Adipose tissue (tissue), 3 donors: ENCODE data around the gene DCAF7. TPM values are rescaled to one million over a fixed set of nuclear protein-coding genes. Genes with fewer than 3 reads are reported as not detected.

Experiments
- H3K27ac ChIP-seq: one replicate; pipeline ENCODE4 v1.5.1; 2013; ENCODE audit warnings: low read depth, low read length
- WGBS, 3 donors: extraction: QIAGEN DNeasy Blood & Tissue Kit; methylation state at CpG; one replicate each; pipeline ENCODE4 v1.1.7; 2013; 5-methylcytosine and 5-hydroxymethylcytosine counted together
- polyA plus RNA-seq, 3 donors: library from polyadenylated mRNA; stranded (reverse); fragments of 200-250 nt; gene quantifications; one replicate each; pipeline ENCODE4 v1.2.3, GENCODE V29; 2013
- donor health status: healthy with polysubstance abuse.
- donor health status: Bipolar disorder and iron deficiency.
- donor health status: healthy.

The DCAF7 gene
- polyA plus RNA-seq, 3 donors = 12.9 to 21.1 (median 18.2) TPM

GRCh38 chr17:63609816-63610573 is 59.7 kb downstream of the DCAF7 start:
- no peak overlapping the region for H3K27ac ChIP-seq
- WGBS, 3 donors = 80 to 90% (median 82%) methylated on average over 6 of the region's 6 CpGs

- 93 to 96% (median 94%) methylated on average over 10 of the region's 10 CpGs for WGBS, 3 donors
- no peak overlapping the region for H3K27ac ChIP-seq
These were observed 60.6 kb downstream of the DCAF7 start for GRCh38 chr17:63610854-63611253.

GRCh38 chr17:63611354-63611753 is 61.1 kb downstream of the DCAF7 start:
- no peak overlapping the region for H3K27ac ChIP-seq
- 74 to 94% (median 85%) methylated on average over 3 of the region's 3 CpGs for WGBS, 3 donors

GRCh38 chr17:63613663-63614062 is 63.4 kb downstream of the DCAF7 start:
- 89 to 92% (median 89%) methylated on average over 2 of the region's 2 CpGs for WGBS, 3 donors
- no peak overlapping the region for H3K27ac ChIP-seq

- no peak overlapping the region for H3K27ac ChIP-seq
- 8 to 9% (median 9%) methylated on average over 10 of the region's 10 CpGs for WGBS, 3 donors
These were observed 71.0 kb downstream of the DCAF7 start for GRCh38 chr17:63621229-63621683.

- peak within 1 kb of the TSS; percentile 77 for H3K27ac ChIP-seq
- WGBS, 3 donors = 0 to 1% (median 1%) methylated on average over 69 to 75 of the region's 75 CpGs
These were observed 71.7 kb downstream of the DCAF7 start, which contains the start of gene MAP3K3 for GRCh38 chr17:63621684-63622573. Gene MAP3K3, plus strand, starts transcription at chr17:63622417. Its CDS starts 343 bp downstream, at chr17:63622760.

- H3K27ac ChIP-seq = peak overlapping the region; percentile 77
- 0% methylated on average over 66 to 100 of the region's 100 CpGs for whole genome bisulfite sequencing, 3 donors
These were observed 72.5 kb downstream of the DCAF7 start for GRCh38 chr17:63622574-63623390.

GRCh38 chr17:63623786-63624530 is 73.7 kb downstream of the DCAF7 start:
- 25 to 40% (median 38%) methylated on average over 7 of the region's 7 CpGs for WGBS, 3 donors
- H3K27ac ChIP-seq = no peak overlapping the region

- H3K27ac ChIP-seq = no peak overlapping the region
- 53 to 94% (median 71%) methylated on average over 1 of the region's 1 CpG for WGBS, 3 donors
These were observed 74.2 kb downstream of the DCAF7 start for GRCh38 chr17:63624531-63624880.

GRCh38 chr17:63626551-63627180 is 76.4 kb downstream of the DCAF7 start:
- H3K27ac ChIP-seq = no peak overlapping the region
- 45 to 62% (median 59%) methylated on average over 4 of the region's 4 CpGs for WGBS, 3 donors

- WGBS, 3 donors = 36 to 73% (median 63%) methylated on average over 1 of the region's 1 CpG
- H3K27ac ChIP-seq = no peak overlapping the region
These were observed 79.3 kb downstream of the DCAF7 start for GRCh38 chr17:63629627-63630026.

GRCh38 chr17:63631062-63631461 is 80.8 kb downstream of the DCAF7 start:
- no peak overlapping the region for H3K27ac ChIP-seq
- 84 to 85% (median 85%) methylated on average over 3 of the region's 3 CpGs for whole genome bisulfite sequencing, 3 donors

- WGBS, 3 donors = 74 to 91% (median 89%) methylated on average over 1 of the region's 1 CpG
- H3K27ac ChIP-seq = no peak overlapping the region
These were observed 81.3 kb downstream of the DCAF7 start for GRCh38 chr17:63631626-63632025.

GRCh38 chr17:63633742-63634141 is 83.5 kb downstream of the DCAF7 start:
- H3K27ac ChIP-seq = no peak overlapping the region

GRCh38 chr17:63634163-63634562 is 83.9 kb downstream of the DCAF7 start:
- 47 to 80% (median 48%) methylated on average over 4 of the region's 4 CpGs for WGBS, 3 donors
- H3K27ac ChIP-seq = peak overlapping the region; percentile 36

- 85 to 100% (median 89%) methylated on average over 1 of the region's 1 CpG for WGBS, 3 donors
- H3K27ac ChIP-seq = no peak overlapping the region
These were observed 84.5 kb downstream of the DCAF7 start for GRCh38 chr17:63634816-63635215.

- 51 to 96% (median 89%) methylated on average over 2 of the region's 2 CpGs for WGBS, 3 donors
- no peak overlapping the region for H3K27ac ChIP-seq
These were observed 85.0 kb downstream of the DCAF7 start for GRCh38 chr17:63635290-63635689.
